Measurements from ENCODE around the gene NFASC. TPM values are rescaled to one million over a fixed set of nuclear protein-coding genes. Genes with fewer than 3 reads are reported as not detected.

NFASC gene
- total and polyA plus RNA-seq, 4 donors = 51.4 to 173 (median 113) TPM

- DNase-seq (ENCODE audit: low read depth in 4 of 6, low spot score in 6 of 6) = no peak
- H3K4me3 ChIP-seq (ENCODE audit: low read depth, low read length) = no peak overlapping the region
- no peaks in the 10 kb centered on the region for H3K27me3 ChIP-seq (ENCODE audit: control insufficient read depth, insufficient read depth, low read length)
- H3K9me3 ChIP-seq (ENCODE audit: control insufficient read depth, insufficient read depth, low read length) = no peaks in the 10 kb centered on the region
- WGBS (ENCODE audit: insufficient coverage) = 90% methylated on average over 5 of the region's 7 CpGs
- no peak overlapping the region for H3K27ac ChIP-seq (ENCODE audit: low read depth, low read length)
- H3K4me1 ChIP-seq (ENCODE audit: control insufficient read depth, insufficient read depth, low read length) = peaks cover 25% of the 10 kb centered on the region
- H3K36me3 ChIP-seq (ENCODE audit: control insufficient read depth, insufficient read depth, low read length) = peaks cover 13% of the 10 kb centered on the region
Measured at GRCh38 chr1:204920967-204921366, 50.3 kb downstream of the NFASC start.

- Histone ChIP-seq H3K4me1 (ENCODE audit: control insufficient read depth, insufficient read depth, low read length) (peaks cover 25% of the 10 kb centered on the region), H3K4me3 (ENCODE audit: low read depth, low read length) (no peak overlapping the region), H3K27me3 (ENCODE audit: control insufficient read depth, insufficient read depth, low read length) (no peaks in the 10 kb centered on the region), H3K36me3 (ENCODE audit: control insufficient read depth, insufficient read depth, low read length) (peaks cover 13% of the 10 kb centered on the region), H3K27ac (ENCODE audit: low read depth, low read length) (no peak overlapping the region), H3K9me3 (ENCODE audit: control insufficient read depth, insufficient read depth, low read length) (no peaks in the 10 kb centered on the region)
- no peak for DNase-seq (ENCODE audit: low read depth in 4 of 6, low spot score in 6 of 6)
- 86% methylated on average over 11 of the region's 15 CpGs for WGBS (ENCODE audit: insufficient coverage)
Measured at GRCh38 chr1:204921855-204922516, 51.3 kb downstream of the NFASC start.

- H3K4me3 ChIP-seq (ENCODE audit: low read depth, low read length) = no peak overlapping the region
- H3K36me3 ChIP-seq (ENCODE audit: control insufficient read depth, insufficient read depth, low read length) = peaks cover 13% of the 10 kb centered on the region
- peaks cover 29% of the 10 kb centered on the region for H3K4me1 ChIP-seq (ENCODE audit: control insufficient read depth, insufficient read depth, low read length)
- WGBS (ENCODE audit: insufficient coverage) = 39% methylated on average over 10 of the region's 10 CpGs
- H3K27ac ChIP-seq (ENCODE audit: low read depth, low read length) = no peak overlapping the region
- H3K9me3 ChIP-seq (ENCODE audit: control insufficient read depth, insufficient read depth, low read length) = no peaks in the 10 kb centered on the region
- DNase-seq (ENCODE audit: low read depth in 4 of 6, low spot score in 6 of 6) = peak in 1 of 6 donors; percentile 81
- H3K27me3 ChIP-seq (ENCODE audit: control insufficient read depth, insufficient read depth, low read length) = no peaks in the 10 kb centered on the region
Measured at GRCh38 chr1:204923201-204923600, 52.5 kb downstream of the NFASC start.

GRCh38 chr1:204923626-204924012 is 53.0 kb downstream of the NFASC start:
- Histone ChIP-seq H3K27ac (ENCODE audit: low read depth, low read length) (no peak overlapping the region), H3K27me3 (ENCODE audit: control insufficient read depth, insufficient read depth, low read length) (no peaks in the 10 kb centered on the region), H3K4me1 (ENCODE audit: control insufficient read depth, insufficient read depth, low read length) (peaks cover 29% of the 10 kb centered on the region), H3K36me3 (ENCODE audit: control insufficient read depth, insufficient read depth, low read length) (peaks cover 13% of the 10 kb centered on the region), H3K9me3 (ENCODE audit: control insufficient read depth, insufficient read depth, low read length) (no peaks in the 10 kb centered on the region), H3K4me3 (ENCODE audit: low read depth, low read length) (no peak overlapping the region)
- WGBS (ENCODE audit: insufficient coverage) = 80% methylated on average over 1 of the region's 4 CpGs
- no peak for DNase-seq (ENCODE audit: low read depth in 4 of 6, low spot score in 6 of 6)

GRCh38 chr1:204924013-204924759 is 53.5 kb downstream of the NFASC start:
- peak in 2 of 6 donors; percentile 75 to 95 for DNase-seq (ENCODE audit: low read depth in 4 of 6, low spot score in 6 of 6)
- Histone ChIP-seq H3K27me3 (ENCODE audit: control insufficient read depth, insufficient read depth, low read length) (no peaks in the 10 kb centered on the region), H3K27ac (ENCODE audit: low read depth, low read length) (no peak overlapping the region), H3K4me3 (ENCODE audit: low read depth, low read length) (no peak overlapping the region), H3K36me3 (ENCODE audit: control insufficient read depth, insufficient read depth, low read length) (peaks cover 13% of the 10 kb centered on the region), H3K4me1 (ENCODE audit: control insufficient read depth, insufficient read depth, low read length) (peaks cover 31% of the 10 kb centered on the region), H3K9me3 (ENCODE audit: control insufficient read depth, insufficient read depth, low read length) (no peaks in the 10 kb centered on the region)
- 50% methylated on average over 4 of the region's 5 CpGs for WGBS (ENCODE audit: insufficient coverage)

GRCh38 chr1:204925701-204926100 is 55.0 kb downstream of the NFASC start:
- no CpG with 5 or more reads among the region's 1 CpG for WGBS (ENCODE audit: insufficient coverage)
- H3K27ac ChIP-seq (ENCODE audit: low read depth, low read length) = no peak overlapping the region
- peaks cover 13% of the 10 kb centered on the region for H3K36me3 ChIP-seq (ENCODE audit: control insufficient read depth, insufficient read depth, low read length)
- H3K27me3 ChIP-seq (ENCODE audit: control insufficient read depth, insufficient read depth, low read length) = no peaks in the 10 kb centered on the region
- DNase-seq (ENCODE audit: low read depth in 4 of 6, low spot score in 6 of 6) = no peak
- no peaks in the 10 kb centered on the region for H3K9me3 ChIP-seq (ENCODE audit: control insufficient read depth, insufficient read depth, low read length)
- peaks cover 42% of the 10 kb centered on the region for H3K4me1 ChIP-seq (ENCODE audit: control insufficient read depth, insufficient read depth, low read length)
- no peak overlapping the region for H3K4me3 ChIP-seq (ENCODE audit: low read depth, low read length)

- no peak overlapping the region for H3K27ac ChIP-seq (ENCODE audit: low read depth, low read length)
Measured at GRCh38 chr1:204927673-204928641, 57.3 kb downstream of the NFASC start.

GRCh38 chr1:204928671-204929486 is 58.2 kb downstream of the NFASC start:
- Histone ChIP-seq H3K27ac (ENCODE audit: low read depth, low read length) (no peak overlapping the region), H3K36me3 (ENCODE audit: control insufficient read depth, insufficient read depth, low read length) (no peaks in the 10 kb centered on the region), H3K4me3 (ENCODE audit: low read depth, low read length) (no peak overlapping the region), H3K4me1 (ENCODE audit: control insufficient read depth, insufficient read depth, low read length) (peaks cover 24% of the 10 kb centered on the region), H3K9me3 (ENCODE audit: control insufficient read depth, insufficient read depth, low read length) (no peaks in the 10 kb centered on the region), H3K27me3 (ENCODE audit: control insufficient read depth, insufficient read depth, low read length) (no peaks in the 10 kb centered on the region)
- peak in 2 of 6 donors; percentile 76 to 86 for DNase-seq (ENCODE audit: low read depth in 4 of 6, low spot score in 6 of 6)
- WGBS (ENCODE audit: insufficient coverage) = 42% methylated on average over 3 of the region's 8 CpGs

More at GRCh38 chr1:204927673-204928641, 57.3 kb downstream of the NFASC start:
- DNase-seq (ENCODE audit: low read depth in 4 of 6, low spot score in 6 of 6) = peak in 1 of 6 donors; percentile 43
- Histone ChIP-seq H3K4me1 (ENCODE audit: control insufficient read depth, insufficient read depth, low read length) (peaks cover 33% of the 10 kb centered on the region), H3K9me3 (ENCODE audit: control insufficient read depth, insufficient read depth, low read length) (no peaks in the 10 kb centered on the region), H3K4me3 (ENCODE audit: low read depth, low read length) (no peak overlapping the region), H3K36me3 (ENCODE audit: control insufficient read depth, insufficient read depth, low read length) (peaks cover 6% of the 10 kb centered on the region), H3K27me3 (ENCODE audit: control insufficient read depth, insufficient read depth, low read length) (no peaks in the 10 kb centered on the region)
- WGBS (ENCODE audit: insufficient coverage) = 72% methylated on average over 3 of the region's 11 CpGs

Measured in spinal cord (tissue), 10 donors.